Hematopoietic multipotent progenitor cell treated with erythropoietin and hydrocortisone succinate and interleukin-3 and kit ligand, for 6 days (in vitro differentiated cells): ENCODE results near the gene DNMT1.
"Not testable (repeated sequence)": the region's sequence is repeated elsewhere in the genome, so short reads cannot be mapped to it uniquely, and the experiment has no call there.

ENCODE experiments used
- DNase-seq: peaks from one replicate; pipeline ENCODE4 v3.0.0-alpha.2; 2015

DNMT1 gene

DNA sequence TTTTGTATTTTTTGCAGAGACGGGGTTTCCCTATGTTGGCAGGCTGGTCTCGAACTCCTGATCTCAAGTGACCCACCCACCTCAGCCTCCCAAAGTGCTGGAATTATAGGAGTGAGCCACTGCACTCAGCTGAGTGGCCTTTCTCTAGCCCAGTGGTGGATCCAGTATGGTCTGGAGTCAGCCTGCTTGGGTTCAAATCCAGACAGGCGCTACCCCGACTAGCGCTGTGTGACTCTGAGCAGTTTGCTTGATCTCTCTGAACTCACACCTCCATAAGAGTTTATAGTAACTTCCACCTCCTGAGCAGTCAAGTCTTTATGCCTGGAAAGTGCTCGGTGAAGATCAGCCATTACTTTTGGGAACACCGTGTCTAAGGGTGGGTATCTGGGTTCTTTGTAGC lies 25.9 kb upstream of the DNMT1 start:
- no peak for DNase-seq

DNA sequence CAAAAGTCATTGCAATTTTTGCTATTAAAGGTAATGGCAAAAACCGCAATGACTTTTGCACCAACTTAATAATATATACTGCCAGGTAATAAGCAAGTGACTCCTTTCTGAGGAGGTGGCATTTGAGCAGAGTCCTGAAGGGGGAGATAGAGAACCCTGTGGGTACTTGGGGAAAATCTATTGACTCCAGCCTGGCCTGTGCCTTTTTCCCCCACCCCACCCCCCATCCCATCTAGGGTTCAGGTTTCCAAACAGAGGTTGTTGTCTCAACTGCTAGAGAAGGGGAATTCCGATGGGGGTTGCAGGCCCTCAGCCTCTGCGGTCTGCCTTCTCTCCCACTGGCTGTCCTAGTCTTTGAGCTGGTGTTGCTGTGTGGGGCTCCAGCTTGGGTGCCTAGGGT lies 24.9 kb upstream of the DNMT1 start:
- DNase-seq: peak; percentile 77

- DNase-seq: no peak
Observed at GRCh38 chr19:10217085-10217484, 22.3 kb upstream of the DNMT1 start.

- DNase-seq: no peak
Observed at GRCh38 chr19:10214784-10215183, 20.0 kb upstream of the DNMT1 start.

DNA sequence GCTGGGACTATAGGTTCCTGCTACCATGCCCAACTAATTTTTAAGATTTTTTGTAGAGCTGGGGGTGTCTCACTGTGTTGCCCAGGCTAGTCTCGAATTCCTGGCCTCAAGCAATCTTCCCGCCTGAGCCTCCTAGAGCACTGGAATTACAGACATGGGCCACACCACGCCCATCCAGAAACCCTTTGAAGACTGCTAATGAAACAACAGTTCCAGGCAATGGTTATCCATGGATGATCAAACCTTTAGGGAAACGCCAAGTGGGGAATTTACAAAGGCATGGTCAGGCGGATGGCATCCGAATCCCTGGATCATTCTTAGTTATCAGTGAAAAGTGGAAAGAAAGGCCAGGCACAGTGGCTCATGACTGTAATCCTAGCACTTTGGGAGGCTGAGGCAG lies 16.9 kb upstream of the DNMT1 start:
- DNase-seq: no peak

- DNase-seq: no peak
Observed at GRCh38 chr19:10211061-10211460, 16.3 kb upstream of the DNMT1 start.

DNA sequence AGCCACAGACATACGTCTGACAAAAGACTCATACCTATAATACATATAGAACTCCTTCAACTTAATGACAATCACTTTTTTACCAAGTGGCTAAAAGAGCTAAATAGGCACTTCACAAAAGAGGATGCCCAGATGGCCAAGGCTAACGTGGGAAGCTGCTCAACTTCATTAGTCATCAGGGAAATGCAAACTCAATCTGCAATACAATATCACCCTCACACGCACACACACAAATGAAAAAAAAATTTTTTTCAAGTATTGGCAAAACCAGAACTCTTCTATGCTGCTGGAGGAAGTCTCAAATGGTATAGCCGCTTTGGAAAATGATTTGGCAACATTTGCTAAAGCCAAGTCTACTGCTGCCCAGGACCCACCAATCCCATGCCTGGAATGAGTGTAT lies 14.6 kb upstream of the DNMT1 start:
- DNase-seq: no peak

GRCh38 chr19:10207026-10207425 lies 12.3 kb upstream of the DNMT1 start:
- DNase-seq: no peak

DNA sequence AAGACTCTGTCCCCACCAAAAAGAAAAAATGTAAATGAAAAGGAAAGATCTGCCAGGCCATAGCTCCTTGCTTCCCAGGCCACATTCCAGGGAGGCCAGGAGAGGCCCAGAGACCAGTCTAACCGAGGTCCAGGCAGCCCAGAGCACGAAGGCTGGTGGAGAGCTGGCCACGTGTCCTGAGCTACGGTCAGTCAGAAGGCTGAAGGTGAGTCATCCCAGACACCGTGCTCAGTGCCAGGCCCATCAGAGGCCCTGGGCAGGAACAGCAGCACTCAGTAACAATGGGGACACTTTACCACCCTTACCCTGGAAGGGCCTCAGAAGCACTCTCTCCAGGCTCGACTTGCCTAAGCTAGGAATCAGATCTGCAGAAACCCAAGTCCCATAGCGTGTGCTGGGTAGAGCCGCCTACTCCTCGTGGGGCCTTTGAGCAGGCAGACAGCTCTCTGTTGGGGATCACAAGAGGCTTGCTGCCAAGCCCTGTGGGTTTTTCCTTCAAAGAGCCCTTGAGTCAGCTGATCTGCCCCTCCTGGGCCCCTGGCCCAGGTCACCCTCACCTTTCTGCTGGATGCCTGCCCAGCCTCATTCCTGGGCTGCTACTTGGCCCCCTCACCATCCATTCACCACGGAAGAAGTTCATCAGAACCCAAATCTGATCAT lies 11.6 kb upstream of the DNMT1 start:
- DNase-seq: no peak

GRCh38 chr19:10205636-10206035 lies 10.9 kb upstream of the DNMT1 start:
- no peak for DNase-seq

GRCh38 chr19:10203686-10204085 lies 8.9 kb upstream of the DNMT1 start:
- DNase-seq: no peak

DNA sequence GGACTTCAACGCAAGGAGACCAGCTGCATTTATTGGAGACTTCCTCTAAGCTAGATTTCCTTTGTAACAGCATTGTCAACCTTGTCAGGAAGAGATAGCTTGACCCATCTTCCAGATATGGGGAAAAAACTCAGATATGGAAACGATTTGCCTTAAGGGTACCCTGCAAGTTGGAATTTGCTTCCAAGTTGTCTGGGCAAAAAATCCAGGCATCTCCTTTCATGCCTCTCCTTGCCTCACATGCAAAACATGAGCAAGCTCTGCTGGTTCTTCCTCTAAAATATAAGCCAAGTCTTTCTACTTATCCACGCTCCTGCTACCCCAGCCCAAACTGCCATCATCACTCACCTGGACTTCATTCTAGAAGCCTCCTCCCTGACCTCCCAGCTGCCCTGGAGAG lies 6.4 kb upstream of the DNMT1 start:
- DNase-seq: no peak

DNA sequence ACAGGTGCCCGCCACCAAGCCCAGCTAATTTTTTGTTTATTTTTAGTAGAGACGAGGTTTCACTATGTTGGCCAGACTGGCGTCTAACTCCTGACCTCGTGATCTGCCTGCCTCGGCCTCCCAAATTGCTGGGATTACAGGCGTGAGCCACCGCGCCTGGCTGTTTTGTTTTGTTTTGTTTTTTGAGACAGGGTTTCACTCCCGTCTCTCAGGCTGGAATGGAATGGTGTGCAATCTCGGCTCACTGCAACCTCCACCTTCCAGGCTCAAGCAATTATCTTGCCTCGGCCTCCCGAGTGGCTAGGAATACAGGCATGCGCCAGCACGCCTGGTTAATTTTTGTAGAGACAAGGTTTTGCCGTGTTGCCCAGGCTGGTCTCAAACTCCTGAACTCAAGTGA lies 5.3 kb upstream of the DNMT1 start:
- DNase-seq: not testable (repeated sequence)

DNA sequence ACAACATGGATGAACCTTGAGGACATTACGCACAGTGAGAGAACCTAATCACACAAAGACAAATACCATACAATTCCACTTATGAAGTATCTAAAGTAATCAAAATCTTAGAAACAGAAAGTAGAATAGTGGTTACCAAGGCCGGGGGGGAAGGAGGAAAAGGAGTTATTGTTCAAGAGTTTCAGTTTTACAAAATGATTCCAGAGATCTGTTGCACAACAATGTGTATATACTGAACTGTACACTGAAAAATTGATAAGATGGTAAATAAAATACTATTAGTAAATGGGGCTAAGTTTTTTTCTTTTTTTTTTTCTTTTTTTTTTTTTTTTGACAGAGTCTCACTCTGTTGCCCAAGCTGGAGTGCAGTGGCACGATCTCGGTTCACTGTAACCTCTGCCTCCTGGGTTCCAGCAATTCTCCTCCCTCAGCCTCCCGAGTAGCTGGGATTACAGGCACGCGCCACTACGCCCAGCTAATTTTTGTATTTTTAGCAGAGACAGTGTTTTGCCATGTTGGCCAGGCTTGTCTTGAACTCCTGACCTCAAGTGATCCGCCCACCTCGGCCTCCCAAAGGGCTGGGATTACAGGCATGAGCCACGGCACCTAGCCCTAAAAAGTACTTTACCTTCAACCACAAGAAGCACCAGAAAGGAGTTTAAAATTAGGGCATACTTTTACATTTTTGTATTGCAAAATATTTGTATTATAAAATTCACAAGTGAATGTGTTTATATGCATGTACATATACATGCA lies 4.3 kb upstream of the DNMT1 start:
- DNase-seq: not testable (repeated sequence)

DNA sequence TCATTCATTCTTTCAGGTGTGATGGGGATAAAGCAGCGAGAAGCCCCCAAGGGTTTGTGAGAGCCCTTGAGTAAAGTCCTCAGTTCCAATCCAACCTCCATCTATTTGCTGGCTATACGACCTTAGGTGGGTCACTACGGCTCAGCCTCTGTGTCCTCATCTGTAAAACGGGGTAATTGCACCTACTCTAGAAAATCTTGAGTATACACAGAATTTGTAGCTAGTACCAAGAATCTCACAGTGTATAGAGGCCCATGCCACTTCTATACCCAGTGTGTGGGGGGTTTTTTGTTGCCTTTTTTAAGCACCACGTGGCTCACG lies 406 bp upstream of the DNMT1 start:
- DNase-seq: no peak

- DNase-seq: peak; percentile 50
Observed at GRCh38 chr19:10193790-10194499, 808 bp downstream of the DNMT1 start.

DNA sequence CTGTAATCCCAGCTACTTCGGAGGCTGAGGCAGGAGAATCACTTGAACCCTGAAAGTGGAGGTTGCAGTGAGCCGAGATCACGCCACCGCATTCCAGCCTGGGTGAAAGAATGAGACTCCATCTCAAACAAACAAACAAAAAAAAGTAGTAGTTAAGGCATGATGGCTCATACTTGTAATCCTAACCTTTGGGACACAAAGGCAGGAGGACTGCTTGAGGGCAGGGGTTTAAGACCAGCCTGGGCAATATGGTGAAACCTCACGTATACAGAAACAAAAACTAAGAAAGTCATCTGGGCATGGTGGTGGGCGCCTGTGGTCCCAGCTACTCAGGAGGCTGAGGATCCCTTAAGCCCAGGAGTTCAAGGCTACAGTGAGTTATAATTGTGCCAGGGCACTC lies 1.8 kb downstream of the DNMT1 start:
- DNase-seq: no peak

- no peak for DNase-seq
Observed at GRCh38 chr19:10191347-10191746, 3.4 kb downstream of the DNMT1 start.

DNA sequence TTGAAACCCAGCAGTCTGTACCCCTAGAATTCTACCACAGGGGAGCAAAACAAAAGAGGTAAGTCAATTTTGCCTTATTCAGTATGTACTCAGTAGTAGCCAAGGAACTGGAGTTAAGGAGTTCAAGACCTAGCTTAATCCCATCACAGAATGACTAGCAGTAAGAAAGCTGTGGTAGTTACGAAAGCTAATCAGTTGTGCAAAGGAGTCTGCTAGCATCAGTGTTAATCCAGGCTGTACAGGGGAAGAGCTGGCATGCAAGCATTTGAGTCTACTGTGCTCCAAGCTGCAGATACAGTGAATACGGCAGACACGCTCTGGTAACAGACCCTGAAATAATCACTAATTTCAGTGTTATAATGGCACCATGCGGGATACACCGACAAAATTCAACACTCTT lies 4.7 kb downstream of the DNMT1 start:
- no peak for DNase-seq

GRCh38 chr19:10189616-10190015 lies 5.1 kb downstream of the DNMT1 start:
- DNase-seq: no peak

DNA sequence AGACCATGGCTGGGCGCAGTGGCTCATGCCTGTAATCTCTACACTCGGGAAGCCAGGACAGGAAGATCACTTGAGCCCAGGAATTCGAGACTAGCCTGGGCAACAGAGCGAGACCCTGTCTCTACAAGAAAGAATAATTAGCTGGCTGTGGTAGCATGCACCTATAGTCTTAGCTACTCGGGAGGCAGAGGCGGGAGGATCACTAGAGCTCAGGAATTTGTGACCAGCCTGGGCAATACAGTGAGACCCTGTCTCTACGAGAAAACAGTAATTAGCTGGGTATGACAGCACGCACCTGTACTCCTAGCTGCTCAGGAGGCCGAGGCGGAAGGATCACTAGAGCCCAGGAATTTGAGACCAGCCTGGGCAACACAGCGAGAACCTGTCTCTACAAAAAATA lies 7.4 kb downstream of the DNMT1 start:
- no peak for DNase-seq

- DNase-seq: no peak
Observed at GRCh38 chr19:10184636-10185035, 10.1 kb downstream of the DNMT1 start.

GRCh38 chr19:10183926-10184325 lies 10.8 kb downstream of the DNMT1 start:
- no peak for DNase-seq

- no peak for DNase-seq
Observed at GRCh38 chr19:10182847-10183246, 11.9 kb downstream of the DNMT1 start.
